NCI-H1436 treated with DMSO at 0.1 percent for 48 hours (cell line): ENCODE data around the gene IDH3G.

Experiments used
- DNase-seq: peaks from one replicate; lab custom pipeline; 2025; lab: John Stamatoyannopoulos, UW

The IDH3G gene

DNA sequence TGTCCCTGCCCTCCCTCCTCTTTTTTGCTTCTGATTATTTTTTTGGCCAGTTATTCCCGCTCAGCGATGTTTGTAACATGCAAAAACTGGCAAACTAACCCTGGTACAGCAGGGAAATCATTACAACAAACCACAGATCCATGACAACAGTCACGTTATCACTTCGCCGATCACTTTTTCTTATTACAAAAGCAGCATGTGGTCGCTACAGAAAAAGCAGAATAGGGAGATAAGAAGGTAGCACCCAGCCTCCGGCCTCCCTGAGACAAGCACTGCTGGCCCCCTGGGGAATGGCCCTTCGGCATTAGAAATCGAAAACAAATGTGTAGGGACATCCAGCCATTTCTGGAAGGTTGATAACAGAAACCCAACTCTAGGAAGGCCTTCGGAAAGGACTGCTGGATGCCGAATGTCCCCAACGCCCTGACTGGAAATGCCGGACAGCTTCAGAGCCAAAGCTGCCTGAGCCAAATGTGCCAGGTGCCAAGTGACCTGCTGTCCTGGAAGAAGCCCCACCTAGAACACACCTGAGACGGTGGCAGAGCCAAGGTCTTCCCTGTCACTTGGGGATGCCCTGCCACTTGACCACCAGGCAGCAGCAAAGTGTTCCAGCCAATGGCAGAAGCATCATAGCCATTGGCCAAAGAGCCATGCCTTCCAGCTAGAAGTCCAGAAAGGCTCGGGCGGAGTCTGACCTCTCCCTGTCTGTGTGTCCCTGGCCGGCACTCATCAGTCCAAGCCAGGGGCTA lies 2.9 kb downstream of the IDH3G start:
- no peak for DNase-seq

DNA sequence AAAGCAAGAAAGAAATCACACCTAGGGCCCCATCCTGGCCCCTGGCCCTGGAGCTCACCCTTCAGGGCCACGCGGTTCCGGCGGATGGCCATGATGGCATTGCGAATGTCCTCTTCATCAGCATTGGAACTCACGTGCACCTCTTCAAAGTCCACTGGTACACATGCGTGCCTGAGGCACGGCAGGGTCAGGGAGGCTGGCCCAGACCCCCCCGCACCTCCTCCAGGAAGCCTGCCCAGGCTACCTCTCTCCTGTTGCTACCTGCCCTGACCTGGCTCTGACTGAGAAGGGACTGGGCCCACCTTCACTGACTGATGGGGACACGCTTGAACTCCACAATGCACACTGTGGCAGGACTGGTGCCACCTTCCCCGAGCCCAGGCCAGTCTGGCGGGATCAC lies 4.5 kb downstream of the IDH3G start:
- DNase-seq = no peak

DNA sequence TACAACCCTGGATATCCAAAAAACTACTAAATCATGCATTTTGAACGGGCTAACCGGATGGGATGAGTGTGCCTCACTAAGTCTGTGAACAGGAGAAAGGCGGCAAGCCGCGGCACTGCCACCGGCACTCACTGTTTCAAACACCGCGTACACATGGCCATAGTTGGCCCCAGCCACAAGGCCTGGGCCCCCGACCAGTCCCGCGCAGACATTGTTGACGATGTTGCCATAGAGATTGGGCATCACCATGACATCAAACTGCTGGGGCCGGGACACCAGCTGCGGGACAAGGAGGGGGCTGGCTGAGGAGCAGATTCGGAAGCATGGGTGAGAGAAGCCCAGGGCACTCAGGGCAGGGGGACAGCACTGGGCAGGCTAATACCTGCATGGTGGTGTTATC lies 7.5 kb downstream of the IDH3G start:
- no peak for DNase-seq

DNA sequence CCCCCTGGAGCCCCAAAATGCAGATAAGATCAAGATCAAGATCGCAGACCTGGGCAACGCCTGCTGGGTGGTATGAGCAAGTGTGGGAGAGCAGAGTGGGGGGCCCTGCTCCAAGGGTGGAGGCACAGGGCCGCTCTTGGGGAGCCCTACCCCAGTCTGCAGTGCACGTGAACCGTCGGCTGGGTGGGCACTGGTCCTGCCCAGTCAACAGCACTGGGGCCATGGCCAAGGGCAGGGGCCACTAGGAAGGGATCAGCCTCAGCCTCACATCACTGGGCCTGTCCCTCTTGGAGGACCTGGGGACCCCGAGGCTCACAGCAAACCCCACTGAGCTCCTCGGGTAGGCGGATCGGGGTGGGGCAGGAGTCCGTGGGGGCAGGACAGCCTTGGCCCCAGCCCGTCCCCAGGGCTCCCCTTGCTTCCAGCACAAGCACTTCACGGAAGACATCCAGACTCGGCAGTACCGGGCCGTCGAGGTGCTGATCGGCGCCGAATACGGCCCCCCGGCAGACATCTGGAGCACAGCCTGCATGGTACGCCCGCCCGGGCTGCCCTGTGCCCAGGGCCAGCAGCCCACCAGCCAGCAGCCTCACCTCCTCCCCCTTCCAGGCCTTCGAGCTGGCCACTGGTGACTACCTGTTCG lies 9.7 kb downstream of the IDH3G start:
- DNase-seq = no peak

DNA sequence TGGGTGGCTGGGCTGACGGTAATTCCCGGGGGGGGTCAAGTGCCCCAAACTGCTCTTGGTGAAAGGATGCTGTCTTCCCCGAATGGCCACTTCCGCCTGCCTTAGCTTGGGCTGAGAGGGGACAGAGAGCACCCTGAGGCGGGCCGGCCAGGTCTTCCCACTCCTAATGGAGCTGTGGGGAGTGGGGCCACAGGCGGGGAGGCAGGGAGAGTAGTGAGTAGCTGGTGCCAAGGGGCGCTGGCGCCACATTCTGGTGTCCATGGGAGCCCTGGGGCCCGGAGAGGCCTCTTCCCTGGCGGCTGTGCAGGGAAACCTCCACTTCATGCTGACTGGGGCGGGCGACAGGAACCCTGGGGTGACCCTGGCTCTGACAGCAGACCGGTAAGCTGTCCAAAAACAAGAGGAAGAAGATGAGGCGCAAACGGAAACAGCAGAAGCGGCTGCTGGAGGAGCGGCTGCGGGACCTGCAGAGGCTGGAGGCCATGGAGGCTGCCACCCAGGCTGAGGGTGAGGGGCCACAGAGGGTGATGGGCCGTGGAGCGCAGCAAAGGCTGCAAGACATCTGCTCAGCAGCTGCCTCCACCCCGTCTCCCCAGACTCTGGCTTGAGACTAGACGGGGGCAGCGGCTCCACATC lies 10.7 kb downstream of the IDH3G start:
- DNase-seq = no peak

DNA sequence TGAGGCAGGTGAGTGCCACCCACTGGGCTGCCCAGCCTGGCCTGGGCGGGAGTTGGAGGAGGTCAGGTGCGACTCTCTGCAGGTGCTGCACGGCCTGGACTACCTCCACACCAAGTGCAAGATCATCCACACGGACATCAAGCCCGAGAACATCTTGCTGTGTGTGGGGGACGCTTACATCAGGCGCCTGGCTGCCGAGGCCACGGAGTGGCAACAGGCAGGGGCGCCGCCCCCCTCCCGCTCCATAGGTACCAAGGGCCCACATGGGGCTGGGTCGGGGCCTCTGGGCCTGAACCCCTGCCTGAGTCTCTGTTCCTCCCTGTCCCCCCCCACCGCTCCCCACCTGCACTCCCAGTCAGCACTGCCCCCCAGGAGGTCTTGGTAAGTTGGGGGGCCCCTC lies 11.3 kb downstream of the IDH3G start:
- no peak for DNase-seq

DNA sequence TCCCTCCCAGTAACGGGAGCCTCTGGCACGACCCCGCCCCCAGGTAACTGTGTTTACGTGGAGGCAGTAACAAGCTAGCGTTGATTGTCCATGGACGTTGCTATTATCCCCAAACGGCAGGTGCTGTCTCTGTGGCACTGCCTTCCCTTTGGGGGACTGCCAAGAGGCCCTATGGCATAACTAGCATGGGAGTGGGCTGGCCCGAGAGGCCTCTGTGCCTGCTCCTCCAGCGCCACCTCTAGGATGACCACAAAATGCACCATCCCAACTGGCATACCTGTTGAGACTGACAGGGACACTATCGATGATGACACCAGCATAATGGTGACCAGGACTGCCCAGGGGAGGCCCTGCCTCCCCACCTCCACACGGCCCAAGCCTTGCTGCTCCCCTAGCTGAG lies 11.9 kb downstream of the IDH3G start:
- peak; percentile 97 for DNase-seq

DNA sequence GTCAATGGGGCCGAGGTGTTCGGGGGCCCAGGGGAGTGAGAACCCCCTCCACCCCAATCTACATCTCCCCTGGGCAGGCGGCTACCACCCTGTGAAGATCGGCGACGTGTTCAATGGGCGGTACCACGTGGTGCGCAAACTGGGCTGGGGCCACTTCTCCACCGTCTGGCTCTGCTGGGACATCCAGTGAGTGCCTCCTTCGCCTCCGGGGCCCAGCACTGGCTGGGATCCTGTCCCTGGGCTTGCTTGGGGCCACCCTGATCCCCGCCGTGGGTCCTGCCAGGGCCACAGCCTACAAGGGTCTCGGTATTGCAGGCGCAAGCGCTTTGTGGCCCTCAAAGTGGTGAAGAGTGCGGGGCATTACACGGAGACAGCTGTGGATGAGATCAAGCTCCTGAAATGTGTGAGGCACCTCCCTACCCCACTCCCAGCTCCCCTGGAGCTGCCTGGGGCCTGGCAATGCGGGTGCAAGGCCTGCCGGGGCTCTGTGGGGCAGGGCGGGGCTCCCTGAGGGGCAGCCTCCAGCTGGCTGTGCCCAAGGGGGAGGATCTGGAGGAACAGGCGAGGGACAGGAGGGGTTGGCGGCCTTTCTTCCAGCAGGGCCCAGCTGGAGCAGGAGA lies 12.6 kb downstream of the IDH3G start:
- DNase-seq = peak; percentile 28

DNA sequence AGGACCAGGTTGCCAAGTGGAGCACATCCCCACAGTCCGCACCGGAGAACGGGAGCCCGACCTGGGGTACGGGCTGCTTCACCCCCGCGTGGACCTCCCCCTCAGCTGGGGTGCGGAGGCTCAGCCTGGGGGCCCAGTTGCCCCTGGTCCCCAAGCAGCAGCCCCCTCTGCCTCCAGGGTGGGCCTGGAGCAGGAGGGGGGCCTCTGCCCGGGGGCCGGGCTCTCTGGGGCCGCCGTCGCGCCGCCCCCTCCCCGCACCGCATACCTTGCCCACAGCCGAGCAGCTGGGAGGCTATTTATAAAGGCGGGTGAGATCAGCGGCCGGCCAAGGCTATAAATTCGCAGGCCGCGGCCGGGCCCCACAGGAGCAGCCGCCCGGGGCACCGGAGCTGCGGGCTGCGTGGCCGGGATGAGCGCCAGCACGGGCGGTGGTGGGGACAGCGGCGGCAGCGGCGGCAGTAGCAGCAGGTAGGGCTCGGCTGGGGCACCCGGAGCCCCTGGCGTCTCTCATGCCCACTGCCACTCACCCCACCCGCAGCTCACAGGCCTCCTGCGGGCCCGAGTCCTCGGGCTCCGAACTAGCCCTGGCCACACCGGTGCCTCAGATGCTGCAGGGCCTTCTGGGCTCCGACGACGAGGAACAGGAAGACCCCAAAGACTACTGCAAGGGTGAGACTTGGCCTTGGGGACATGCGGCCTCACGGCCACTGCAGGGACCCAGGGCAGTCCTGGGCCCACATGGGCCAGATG lies 13.3 kb downstream of the IDH3G start, which contains the start of gene SRPK3:
Gene SRPK3, plus strand, starts transcription at position 364 of the 750 bp plus-strand sequence. Its CDS starts 46 bp downstream, at position 410.
- no peak for DNase-seq

DNA sequence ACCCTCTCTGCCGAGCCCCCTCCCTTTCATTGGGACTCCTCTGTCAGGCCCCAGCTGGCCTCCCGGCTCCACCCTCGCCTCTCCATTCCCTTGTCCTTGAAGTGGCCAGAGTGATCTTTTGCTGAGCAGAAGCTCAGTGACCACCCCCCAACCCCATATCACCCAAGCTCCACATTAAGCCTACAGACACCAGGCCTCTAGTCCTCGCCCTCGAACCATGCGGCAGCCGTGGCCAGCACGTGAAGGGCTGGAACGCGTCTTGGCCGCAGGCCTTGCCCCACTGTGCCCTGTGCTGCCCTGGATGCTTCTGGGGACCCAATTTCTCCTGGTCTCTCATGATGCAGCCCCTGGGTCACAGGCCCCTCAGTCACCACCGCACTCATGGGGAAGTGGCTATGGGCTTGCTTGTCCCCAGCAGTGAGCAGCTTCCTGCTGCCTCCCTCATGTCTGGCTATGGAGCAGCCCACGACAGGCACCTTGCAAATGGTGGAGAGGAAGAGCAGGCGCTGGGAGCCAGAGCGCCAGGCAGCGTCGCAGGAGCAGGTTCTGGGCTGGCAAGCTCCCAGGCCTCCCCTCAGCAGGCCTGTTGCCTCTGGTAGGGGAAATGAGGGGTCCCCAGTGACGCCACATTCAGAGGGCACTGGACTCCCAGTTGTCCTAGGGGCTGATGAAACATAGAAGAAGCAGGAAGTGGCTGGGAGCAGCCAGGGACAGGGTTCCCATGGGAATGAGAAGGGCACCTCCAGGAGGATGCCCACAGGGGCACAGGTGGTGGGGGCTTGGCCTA lies 14.1 kb downstream of the IDH3G start:
- no peak for DNase-seq

DNA sequence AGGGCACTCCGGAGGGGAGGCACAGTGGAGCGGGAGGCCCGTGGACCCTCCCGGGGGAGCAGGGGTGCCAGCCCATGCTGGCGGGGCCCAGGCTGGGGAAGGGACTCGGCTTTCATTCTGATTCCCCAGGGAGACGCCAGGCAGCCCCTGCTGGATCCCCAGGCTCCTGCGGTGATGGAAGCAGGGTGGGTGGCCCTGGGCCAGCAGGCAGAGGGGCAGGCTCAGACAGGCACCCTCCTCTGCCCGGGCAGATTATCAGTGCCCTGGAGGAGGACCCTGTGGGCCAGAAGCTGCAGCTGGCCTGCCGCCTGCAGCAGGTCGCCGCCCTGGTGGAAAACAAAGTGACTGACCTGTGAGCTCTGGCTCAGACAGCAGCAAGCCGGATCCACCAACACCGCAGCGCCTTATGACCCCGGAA lies 15.5 kb downstream of the IDH3G start:
- DNase-seq = no peak

DNA sequence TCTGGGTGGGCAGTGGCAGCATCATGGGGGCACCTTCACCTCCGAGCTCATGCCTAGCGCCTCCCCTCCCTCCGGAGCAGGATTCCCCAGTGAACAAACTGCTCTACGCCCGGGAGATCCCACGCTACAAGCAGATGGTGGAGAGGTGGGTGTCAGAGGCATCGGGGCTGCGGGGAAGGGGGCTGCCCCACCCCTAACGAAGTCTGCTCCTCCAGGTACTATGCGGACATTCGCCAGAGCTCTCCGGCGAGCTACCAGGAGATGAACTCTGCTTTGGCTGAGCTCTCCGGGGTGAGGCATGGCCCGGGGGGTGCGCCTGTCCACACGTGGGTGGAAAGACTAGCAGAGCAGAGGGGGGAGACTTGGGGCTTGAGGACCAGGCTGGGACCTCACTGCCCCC lies 16.0 kb downstream of the IDH3G start:
- no peak for DNase-seq

DNA sequence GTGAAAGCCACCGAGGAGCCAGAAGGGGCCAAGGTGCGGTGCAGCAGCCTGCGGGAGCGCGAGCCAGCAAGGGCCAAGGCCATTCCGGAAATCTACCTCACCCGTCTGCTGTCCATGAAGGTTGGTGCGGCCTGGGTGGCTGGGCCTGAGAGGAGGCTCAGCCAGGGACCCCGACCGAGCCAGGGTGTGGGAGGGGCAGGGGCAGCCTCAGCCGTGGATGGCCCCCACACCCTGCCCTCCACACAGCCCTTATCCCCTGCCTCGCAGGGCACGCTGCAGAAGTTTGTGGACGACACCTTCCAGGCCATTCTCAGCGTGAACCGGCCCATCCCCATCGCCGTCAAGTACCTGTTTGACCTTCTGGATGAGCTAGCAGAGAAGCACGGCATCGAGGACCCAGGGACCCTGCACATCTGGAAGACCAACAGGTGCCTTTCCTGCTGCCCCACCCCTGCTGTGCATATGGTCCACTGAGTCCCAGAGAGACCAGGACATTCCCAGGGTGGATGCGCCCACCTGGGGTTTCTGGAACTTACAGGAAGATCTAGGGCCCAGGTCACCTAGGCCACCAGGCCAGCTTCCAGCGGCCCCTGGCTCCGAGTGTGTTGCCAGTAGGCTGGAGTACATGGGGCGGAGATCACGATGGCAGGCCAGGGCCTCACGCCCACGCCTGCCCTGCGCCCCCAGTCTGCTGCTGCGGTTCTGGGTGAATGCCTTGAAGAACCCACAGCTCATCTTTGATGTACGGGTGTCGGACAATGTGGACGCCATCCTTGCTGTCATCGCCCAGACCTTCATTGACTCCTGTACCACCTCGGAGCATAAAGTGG lies 16.7 kb downstream of the IDH3G start:
- DNase-seq = no peak

DNA sequence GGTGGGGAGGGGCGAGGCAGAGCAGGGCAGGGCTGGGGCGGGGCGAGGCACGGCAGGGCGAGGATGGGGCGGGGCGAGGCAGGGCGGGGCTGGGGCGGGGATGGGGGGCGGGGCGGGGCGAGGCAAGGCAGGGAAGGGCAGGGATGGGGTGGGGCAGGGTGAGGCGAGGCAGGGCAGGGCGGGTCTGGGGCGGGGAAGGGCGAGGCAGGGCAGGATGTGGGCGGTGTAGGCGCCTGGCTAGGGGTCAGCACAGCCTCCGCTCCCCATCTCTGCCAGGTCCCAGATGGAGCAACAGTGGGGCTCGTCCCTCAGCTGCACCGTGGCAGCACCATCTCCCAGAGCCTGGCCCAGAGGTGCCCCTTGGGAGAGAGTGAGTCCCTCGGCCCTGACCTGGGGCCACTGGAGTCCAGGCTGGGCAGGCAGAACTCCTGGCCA lies 17.5 kb downstream of the IDH3G start:
- DNase-seq = no peak

DNA sequence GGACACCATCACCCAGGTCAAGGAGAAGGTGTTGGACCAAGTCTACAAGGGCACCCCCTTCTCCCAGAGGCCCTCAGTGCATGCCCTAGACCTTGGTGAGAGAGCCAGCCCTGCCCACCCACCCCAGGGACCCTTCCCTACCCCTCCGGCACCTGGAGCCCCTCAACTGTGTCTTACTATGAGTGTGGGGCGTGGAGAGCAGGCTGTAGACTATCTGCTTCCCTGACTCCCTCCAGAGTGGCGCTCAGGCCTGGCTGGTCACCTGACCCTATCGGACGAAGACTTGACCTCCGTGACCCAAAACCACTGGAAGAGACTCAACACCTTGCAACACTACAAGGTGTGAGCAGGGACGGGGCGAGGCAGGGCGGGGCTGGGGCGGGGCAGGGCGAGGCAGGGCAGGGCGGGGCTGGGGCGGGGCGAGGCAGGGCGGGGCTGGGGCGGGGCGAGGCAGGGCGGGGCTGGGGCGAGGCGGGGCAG lies 18.0 kb downstream of the IDH3G start:
- no peak for DNase-seq

DNA sequence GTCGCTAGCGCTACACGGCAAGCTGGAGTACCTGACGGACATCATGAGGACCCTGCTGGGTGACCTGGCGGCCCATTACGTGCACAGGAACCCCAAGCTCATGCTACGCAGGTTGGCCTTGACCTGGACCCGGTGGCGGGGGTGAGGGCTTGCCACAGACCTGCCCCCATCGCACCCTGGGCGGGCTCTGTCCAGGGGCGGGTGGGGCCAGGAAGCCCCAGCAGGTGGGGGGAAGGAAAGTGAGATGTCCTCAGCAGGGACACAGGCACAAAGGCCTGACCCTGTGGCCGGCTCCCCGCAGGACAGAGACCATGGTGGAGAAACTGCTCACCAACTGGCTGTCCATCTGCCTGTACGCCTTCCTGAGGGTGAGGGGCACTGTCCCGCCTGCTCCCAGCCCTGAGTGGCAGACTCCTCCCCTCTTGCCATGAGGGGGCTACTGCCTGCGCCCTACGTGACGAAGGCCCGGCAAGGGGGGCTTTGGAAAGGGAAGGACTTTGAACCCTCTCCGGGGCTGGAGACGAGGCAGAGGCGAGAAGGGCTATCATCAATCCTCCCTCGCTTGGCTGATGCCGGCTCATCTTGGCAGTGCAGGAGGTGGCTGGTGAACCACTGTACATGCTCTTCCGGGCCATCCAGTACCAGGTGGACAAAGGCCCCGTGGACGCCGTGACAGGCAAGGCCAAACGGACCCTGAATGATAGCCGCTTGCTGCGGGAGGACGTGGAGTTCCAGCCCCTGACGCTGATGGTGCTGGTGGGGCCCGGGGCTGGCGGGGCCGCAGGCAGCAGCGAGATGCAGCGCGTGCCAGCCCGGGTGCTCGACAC lies 18.7 kb downstream of the IDH3G start:
- DNase-seq = no peak

DNA sequence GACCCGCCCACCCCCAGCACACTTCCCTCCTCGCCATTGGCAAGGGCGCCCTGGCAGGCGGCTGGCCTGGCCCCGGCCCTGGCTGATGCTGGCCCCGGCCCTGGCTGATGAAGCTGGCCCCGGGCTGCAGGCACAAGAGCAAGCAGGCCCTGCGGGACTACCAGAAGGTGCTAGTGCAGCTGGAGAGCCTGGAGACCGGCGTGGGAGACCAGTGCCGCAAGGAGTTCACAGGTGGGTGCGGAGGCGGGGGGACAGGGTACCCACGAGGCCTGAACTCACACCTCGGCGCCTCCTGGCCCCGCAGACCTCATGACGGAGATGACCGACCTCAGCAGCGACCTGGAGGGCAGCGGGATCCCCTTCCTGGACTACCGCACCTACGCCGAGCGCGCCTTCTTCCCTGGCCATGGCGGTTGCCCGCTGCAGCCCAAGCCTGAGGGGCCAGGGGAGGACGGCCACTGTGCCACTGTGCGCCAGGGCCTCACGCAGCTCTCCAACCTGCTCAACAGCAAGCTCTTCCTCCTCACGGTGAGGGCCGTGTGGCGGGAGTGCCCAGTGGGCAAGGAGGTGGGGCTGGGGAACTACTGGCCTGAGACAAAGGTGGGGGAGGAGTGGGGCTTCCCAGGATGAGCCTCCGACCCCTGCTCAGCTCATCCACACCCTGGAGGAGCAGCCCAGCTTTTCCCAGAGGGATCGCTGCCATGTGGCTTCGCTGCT lies 19.4 kb downstream of the IDH3G start:
- no peak for DNase-seq

DNA sequence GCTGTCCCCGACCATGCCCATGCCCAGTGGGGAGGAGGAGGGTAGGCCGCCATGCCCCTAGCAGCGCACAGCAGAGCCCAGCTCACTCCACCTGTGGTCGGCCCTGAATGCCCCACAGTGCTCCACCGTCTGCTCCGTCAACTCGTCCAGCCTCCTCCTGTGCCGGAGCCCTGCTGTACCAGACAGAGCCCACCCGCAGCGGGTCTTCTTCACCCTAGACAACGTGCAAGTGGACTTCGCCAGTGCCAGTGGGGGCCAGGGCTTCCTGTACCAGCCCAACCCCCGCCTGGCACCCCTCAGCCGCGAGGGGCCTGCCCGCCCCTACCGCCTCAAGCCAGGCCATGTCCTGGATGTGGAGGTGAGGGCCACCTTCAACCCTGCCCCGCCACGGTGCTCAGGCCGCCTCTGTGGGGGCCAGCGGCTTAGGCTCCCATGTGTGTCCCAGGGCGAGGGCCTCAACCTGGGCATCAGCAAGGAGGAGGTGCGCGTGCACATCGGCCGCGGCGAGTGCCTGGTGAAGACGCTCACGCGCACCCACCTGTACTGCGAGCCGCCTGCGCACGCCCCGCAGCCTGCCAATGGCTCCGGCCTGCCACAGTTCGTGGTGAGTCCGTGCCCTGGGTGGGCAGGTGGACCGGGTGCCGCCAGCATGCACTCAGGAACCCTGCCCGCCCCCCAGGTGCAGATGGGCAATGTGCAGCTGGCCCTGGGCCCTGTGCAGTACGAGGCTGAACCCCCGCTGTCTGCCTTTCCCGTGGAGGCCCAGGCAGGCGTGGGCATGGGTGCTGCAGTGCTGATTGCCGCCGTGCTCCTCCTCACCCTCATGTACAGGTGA lies 20.2 kb downstream of the IDH3G start:
- DNase-seq = no peak
